DMS153 treated with DMSO at 0.1 percent for 48 hours (cell line): Measurements from ENCODE around the gene RNASE3.
"Not testable (repeated sequence)": the region's sequence is repeated elsewhere in the genome, so short reads cannot be mapped to it uniquely, and the experiment has no call there.

Source experiments
- DNase-seq: peaks from one replicate; lab custom pipeline; 2025; ENCODE audit not compliant: unreplicated experiment; lab: John Stamatoyannopoulos, UW

Gene RNASE3

DNA sequence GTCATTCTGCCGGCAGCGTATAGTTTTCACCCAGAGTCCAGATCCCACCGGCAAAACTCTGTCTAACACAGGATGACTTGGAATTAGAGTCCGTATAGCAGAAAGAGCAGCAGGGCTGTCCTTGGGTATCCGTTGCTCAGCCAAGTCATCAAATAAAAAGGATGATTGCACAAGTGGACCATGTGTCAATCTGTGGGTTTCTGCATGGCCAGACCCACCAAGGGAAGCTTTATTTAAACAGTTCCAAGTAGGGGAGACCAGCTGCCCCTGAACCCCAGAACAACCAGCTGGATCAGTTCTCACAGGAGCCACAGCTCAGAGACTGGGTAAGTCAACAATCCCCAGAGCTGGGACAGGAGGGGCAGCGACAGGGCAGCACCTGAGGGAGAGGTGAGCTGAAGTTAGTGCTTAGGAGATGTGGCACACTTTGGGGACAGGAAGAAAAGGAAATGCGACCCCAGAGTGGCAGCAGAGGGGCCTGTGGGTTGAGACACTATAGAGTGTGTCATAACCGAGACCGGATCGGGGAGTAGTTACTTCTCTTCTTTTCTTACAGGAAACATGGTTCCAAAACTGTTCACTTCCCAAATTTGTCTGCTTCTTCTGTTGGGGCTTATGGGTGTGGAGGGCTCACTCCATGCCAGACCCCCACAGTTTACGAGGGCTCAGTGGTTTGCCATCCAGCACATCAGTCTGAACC lies at the start of gene RNASE3:
TSS of gene RNASE3 (plus strand) at position 260 of the 700 bp plus-strand sequence. CDS start at position 562, 302 bp downstream.
- DNase-seq: not testable (repeated sequence)

DNA sequence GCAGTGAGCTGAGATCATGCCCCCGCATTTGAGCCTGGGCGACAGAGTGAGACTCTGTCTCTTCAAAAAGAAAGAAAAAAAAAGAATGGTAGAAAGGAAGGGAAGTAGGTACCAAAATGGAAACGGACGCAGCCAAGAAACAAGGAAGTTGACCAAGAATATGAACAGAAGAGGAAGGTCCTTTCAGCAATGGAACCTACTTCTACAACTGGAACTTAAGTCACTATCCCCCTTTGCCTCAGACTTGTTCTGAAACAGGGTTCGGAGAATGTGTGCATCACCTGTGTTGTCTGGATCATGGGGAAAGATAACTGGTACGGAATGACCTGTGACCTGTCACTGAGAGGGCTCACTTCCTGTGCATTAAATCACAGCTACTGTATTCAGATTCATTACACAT lies 44.6 kb upstream of the RNASE3 start:
- no peak for DNase-seq

DNA sequence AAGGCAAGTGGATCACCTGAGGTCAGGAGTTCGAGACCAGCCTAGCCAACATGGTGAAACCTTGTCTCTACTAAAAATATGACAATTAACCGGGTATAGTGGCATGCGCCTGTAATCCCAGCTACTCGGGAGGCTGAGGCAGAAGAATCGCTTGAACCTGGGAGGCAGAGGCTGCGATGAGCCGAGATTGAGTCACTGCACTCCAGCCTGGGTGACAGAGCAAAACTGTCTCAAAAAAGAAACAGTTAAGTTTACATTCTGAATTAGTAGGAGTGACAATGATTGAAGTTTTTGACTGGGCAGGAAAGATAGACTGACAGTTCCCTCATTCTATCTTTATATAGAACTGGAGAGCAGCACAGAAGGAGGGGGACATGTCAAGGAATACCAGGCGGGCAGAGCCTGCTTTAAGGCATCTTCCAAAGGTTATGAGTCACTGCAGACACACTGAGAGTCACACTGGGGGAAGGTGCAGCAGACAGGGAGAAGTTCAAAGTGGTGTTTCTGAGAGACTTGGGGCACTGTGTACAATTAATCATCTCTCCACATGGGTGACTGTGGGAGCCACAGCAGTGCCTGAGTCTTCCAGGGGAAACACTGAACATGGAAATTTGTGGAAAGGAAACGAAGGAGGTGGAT lies 42.8 kb upstream of the RNASE3 start:
- DNase-seq: no peak

DNA sequence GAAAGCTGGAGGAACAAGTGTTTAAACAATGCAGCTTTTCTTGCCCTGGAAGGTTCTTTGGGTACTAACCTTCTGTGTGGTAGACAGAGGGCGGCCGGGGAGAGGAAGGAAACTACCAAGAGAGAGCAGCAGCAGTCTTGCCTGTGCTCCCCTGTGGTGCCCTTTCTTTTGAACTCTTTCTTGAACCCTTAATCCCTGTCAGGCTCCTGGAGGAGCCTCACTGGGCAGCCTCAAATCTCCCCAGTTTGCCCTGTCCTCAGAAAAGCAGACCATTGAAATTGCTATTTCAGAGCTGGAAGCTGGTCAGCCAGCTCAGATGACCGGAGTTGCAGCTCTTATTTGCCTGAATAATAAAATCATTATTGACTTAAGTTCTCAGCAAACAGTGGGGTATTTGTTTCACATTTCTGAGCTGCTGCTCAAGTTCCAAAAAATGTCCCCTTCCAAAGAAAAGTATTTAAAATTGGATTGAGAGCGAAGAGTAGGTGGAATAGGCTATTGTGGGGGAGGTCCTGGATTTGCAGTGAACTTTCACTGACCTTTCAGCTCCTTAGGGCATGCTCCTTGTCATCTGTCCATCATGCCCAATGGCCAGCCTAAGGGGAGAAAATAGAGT lies 42.1 kb upstream of the RNASE3 start:
- no peak for DNase-seq

DNA sequence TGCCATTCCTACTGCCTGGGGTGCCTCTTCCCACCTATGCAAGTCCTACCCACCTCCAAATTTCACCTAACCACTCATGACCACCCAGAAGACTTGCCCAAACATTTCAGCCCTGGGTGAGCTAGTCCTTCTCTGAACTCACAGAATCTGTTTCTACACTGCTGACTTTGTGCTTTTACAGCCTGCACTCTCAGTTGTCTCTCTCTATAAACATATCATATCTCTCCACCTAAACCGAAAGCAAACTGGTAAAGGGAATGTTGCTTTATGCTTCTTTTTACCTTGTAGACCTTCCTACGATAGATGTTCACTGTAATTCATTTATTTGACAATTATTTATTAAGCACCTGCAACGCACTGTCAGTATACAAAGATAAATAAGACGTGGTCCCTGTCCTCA lies 38.1 kb upstream of the RNASE3 start:
- DNase-seq: no peak

DNA sequence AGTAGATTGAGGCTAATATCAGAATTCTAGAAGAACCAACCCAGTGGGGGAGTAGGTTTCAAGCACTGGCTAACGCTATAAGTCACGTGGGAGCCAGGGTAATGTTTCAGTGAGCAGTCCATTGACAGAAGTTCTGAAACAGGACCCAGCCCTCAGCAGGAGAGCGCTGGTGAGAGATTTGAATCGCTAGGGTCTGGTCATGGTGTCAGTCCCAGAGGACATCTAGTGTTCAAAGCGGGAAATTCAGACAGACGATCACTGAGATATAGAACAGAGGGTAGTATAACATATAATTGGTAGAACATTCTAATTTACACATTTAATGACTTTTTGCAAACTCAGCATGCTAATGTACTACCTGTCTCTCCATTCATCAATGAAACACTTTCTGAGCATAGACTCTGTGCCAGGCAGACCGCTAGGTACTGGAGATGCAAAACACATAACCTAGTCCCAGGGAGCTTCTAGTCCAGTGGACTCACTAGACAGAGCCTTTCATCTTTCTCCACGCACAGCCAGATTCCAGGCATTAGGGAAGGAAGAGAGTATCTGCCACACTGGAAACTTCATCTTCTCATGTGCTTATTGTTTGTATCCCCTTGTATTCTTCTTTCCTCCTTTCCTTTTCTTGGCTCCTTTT lies 35.4 kb upstream of the RNASE3 start:
- DNase-seq: no peak

DNA sequence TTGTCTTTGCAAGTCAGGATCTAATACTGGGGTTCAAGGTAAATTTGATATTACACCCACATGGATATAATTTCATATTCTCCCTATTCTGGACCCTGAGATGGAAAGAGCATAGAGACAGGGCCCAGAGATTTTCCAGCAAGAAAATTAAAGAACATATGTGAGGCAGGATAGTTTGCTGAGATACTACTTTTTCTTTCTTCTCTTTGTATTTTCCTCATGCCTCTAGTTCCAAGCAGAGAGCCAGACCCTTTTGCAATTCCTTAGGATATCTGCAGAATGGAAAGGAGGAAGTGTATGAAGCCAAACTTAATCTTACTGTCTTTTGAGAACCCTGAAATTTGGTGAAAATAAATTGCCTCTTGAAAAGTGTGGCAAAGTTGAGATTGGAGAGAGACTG lies 34.0 kb upstream of the RNASE3 start:
- DNase-seq: no peak

DNA sequence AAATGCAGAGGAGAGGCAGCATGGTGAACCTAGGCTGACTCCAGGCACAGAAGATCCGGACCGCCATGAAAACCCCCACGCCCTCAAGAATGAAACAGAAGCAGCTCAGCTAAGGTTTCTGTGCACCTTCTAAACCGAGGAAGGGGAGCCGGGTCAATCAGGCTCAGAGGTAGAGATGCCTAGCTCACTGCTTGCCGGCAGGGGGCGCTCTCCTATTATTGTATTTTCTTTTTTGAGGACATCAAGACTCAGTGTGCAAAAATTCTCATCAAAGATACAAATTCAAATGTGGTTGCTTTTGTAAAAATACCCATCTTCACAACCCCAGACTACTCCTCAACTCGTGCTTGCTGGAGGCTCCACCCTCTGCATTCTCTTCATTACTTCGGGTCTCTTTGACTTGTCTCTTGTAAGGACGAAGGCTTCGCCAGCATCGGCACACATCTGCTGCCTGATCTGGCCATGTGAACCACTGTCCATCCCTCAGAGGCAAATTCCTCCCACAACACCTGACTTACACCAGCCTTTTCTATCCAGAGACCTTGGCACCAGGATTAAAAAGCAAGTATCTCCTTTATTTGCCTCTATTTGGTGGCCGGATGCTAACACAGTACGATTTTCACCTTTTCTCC lies 33.4 kb upstream of the RNASE3 start:
- DNase-seq: peak; percentile 45

DNA sequence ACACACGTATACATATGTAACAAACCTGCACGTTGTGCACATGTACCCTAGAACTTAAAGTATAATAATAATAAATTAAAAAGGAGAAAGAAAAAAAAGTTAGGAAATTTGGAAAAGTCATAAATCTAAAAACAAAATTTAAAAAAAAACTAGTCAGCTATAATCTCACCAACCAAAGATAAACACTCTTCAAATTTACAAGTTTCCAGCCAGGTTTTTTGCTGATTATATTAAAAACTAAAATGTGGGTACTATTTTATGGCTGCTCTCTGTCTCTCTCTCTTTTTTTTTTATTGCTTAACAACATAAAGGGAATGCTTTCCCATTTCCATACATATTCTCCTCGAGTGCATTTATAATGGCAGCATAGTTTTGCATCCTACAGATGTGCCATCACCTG lies 25.0 kb upstream of the RNASE3 start:
- DNase-seq: no peak

DNA sequence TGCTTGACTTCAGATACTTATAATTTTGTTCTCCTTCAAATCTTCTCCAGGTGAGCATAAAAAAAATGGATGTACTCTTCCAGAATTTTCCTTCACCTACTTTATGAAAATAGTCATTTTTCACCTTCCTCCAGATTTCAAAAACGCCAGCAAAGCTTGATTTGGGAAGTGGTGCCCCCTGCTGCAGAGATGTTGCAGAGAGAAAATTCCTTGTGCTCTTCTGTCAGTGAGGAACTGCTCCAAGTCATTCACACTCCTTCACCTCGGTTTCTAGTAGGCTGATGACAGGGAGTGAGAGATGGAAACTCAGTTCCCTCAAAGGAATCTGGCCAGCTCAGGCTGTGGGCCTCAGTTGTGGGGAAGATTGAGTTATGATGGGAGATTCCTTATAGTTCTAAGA lies 24.2 kb upstream of the RNASE3 start:
- no peak for DNase-seq

DNA sequence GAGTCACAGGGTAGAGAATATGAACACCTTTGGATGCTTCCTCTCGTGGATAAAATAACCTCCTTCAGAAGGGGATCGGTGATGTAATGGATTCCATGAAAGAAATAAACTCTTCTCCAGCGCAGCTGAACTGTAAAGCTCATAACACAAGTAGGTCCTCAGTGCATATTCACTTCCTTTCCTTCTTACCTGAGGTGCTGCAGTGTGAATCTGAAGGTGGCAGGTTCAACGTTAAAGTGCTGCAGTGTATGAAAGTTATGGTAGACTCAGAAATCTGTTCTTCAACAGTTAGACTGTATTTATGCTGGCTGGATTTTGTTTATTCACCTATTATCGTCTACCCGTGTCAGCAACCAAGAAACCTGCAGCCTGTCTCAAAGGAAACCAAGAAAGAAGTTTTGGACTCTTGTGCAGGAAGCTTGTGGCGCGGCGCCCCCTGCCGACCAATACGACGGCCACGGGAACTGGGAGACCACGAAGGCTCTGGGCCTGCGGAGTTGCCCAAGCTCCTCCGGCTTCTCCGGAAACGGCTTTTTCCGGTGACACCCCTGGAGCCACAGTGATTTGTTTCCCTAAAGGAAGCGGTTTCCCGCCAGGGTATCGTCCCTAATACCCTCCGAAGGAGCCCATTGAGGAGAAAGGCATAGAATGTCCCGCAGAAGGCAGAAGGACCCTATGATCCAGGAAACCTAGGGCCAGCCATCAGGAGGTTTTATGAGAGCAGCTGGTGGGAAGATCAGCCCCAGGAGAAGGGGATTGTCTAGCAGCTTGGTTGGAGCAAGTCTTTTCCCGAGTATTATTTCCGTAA lies 17.6 kb upstream of the RNASE3 start:
- no peak for DNase-seq

DNA sequence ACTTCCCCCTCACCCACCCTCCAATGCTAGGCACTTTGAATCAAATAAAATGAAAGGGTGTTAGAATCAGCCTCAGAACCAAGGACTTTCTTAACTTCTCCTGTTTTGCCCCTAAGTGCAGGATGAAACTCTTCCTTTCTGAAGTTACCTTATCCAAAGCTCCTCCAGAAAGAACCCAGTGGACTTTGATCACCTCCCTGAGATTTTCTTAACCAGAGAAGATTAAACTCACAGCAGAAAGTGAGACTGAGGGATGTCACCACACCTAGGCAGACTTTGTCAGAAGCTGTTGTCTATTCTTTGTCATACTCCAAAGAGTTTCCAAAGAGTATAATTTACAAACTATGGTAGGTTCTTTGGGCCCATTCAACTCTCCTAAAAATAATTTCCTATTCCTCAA lies 14.2 kb upstream of the RNASE3 start:
- DNase-seq: no peak

DNA sequence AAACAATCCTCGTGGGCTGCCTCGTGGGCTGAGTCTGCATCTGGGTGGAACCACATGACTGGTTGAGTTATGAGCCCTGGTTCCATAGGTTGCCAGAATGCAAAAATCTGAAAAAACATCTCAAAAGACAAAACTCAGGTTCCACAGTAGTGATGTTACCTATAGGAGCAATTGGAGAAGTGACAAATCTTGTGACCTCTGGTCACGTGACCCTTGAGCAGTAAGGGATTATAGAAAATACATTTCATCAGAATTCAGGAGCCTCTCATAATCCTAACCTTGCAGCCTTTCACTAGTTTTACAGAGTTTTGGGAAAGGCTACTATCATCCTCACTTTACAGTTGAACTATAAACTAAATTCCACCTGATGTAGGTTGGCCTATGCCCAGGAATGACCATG lies 12.5 kb upstream of the RNASE3 start:
- no peak for DNase-seq

DNA sequence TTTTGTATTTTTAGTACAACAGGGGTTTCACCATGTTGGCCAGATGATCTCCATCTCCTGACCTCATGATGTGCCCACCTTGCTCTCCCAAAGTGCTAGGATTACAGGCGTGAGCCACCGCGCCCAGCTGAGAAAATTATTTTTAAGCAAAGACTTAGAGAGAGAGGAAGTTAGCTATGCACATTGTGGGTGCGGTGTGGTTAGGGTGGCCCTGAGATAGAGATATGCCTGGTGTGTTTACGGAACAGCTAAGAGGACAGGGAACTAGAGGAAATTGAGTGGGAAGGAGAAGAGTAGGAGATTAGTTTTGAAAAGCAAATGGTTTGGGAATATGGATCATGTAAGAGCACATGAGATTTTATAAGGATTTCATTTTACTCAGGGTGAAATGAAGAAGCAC lies 10.0 kb upstream of the RNASE3 start:
- not testable (repeated sequence) for DNase-seq

DNA sequence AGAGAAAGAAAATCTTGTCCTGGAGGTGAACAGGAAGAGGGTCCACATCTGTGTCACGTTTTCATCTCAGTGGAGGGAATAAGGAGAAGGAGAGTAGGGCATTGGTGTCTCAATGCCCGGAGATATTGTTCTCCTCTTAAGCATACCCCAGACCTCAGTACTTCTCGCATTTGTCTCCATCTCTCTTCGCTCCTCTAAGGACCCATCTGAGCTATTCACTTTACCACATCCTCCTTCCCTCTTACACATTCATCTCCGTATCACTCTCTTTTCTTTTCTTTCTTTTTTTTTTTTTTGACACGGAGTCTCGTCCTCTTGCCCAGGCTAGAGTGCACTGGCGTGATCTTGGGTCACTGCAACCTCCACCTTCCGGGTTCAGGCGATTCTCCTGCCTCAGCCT lies 8.4 kb upstream of the RNASE3 start:
- not testable (repeated sequence) for DNase-seq

DNA sequence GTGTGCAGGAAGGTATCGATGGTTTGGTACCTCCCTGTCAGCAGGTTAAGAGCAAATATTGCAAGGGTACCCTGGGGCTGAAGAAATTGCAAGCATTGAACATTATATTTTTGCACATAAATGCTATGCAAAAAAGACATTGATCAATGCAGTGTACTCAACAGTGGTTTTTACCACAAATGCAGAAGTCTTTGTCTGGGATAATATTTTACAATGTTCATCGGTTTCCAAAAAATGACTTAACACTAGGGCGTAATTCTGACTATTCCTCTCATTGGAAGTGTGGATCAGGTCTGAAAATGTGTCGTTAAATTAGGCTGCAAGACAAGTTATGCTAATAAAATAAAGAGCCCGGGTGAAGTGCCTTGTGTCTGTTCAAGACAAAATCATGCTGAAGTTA lies 2.8 kb upstream of the RNASE3 start:
- not testable (repeated sequence) for DNase-seq

DNA sequence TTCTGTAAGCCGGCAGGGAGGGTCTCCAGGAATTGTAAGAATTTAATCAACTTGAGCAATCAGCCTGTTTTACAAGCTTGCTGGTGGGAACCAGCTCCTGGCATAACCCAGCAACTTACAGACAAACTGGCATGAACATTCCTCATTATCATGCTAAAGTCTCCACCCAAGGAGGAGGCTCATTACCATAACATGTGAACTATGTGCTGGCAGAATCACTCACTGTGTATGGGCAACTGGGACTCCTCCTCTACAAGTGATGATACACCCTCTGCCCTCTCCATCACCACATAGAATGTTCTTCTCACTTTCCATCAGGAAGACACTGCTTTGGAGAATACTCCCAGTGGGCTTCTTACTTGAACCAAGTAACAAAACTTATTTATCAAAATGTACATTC lies 4.1 kb downstream of the RNASE3 start:
- DNase-seq: not testable (repeated sequence)

DNA sequence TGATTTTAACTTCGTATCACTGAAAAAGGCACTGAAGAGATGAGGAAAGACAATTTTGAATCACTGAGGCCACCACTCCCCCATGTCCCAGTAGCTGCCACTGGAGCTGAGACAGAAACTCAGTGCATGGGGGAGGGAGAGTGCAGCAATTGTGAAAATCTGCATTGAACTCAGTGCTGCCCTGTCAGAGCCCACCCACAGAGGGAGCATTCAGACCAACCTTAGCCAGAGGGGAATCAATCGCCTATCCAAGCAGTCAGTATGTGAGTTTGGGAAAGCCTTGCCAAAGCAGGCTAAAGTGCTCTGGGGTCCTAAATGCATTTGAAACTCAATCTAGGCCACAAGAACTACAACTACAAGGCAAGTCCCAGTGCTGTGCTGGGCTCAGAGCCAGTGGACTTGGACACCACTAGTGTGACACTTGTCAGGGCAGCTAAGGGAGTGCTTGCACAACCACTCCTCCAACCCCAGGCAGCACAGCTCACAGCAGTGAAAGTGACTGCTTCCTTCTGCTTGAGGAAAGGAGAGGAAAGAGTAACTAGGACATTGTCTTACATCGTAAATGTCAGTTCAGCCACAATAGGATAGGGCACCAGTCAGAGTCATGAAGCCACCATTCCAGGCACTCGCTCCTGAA lies 13.3 kb downstream of the RNASE3 start:
- no peak for DNase-seq

DNA sequence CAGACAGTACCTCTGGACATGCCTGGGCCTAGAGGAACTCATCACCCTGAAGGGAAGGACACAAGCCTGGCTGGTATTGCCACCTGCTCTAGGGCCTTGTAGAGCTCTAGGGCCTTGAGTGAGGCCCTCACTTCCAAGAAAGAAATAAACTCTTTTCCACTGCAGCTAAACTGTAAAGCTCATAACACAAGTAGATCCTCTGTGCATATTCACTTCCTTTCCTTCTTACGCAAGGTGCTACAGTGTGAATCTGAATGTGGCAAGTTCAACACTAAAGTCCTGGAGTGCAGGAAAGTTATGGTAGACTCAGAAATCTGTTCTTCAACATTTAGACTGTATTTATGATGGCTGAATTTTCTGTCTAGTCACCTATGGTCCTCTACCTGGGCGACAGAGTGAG lies 14.5 kb downstream of the RNASE3 start:
- DNase-seq: no peak

DNA sequence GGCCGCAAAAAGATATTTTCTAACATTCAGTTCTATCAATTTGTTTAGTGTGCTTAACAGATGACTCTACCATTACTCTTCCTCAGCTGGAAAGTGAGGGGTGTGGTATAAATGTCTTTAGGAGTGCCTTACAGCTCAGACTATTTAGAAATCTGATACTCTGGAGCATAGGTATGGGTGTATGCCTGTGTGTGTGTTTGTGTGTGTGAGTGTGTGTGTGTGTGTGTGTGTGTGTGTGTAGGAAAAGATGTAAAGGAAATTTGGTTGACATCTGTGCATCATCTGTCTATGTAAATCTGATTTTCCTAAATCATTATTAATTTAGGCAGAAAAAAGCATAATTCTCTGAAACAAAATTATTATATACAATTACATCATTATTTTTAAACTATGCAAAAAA lies 16.0 kb downstream of the RNASE3 start:
- no peak for DNase-seq
